ENCODE data around the gene P2RX4.
"Not testable (repeated sequence)": the region's sequence is repeated elsewhere in the genome, so short reads cannot be mapped to it uniquely, and the experiment has no call there.

Gene P2RX4

DNA sequence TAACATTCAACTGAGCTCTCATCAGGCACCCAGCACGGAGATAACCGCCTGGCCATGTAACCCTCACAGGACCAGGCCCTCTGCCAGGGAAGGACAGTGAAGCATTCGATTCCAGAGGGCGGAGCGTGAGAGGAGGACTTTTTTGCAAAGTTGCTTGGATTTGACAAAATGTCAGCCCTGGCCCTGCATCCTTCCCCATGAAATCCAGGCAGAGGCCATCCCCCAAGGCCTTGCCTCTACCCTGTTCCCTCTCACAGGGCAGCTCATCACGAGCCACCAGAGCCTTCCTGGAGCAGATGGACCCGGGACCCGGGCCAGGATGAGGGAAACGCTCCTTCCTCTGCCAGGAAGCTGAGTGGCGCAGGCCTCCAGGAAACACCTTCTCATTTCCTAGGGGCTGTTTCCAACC lies 69.6 kb downstream of the P2RX4 start:
- no peak for DNase-seq

DNA sequence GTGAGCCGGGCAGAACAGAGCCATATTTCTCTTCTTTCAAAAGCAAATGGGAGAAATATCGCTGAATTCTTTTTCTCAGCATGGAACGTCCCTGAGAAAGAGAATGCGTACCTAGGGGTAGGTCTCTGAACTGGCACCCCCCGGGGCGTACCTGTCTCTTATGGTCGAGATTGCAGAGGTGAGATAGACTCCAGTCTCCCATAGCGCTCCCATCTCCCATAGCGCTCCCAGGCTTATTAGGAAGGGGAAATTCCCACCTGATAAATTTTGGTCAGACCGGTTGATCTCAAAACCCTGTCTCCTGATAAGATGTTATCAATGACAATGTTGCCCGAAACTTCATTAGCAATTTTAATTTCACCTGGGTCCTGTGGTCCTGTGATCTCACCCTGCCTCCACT lies 70.6 kb downstream of the P2RX4 start:
- DNase-seq, result not testable (repeated sequence)

DNA sequence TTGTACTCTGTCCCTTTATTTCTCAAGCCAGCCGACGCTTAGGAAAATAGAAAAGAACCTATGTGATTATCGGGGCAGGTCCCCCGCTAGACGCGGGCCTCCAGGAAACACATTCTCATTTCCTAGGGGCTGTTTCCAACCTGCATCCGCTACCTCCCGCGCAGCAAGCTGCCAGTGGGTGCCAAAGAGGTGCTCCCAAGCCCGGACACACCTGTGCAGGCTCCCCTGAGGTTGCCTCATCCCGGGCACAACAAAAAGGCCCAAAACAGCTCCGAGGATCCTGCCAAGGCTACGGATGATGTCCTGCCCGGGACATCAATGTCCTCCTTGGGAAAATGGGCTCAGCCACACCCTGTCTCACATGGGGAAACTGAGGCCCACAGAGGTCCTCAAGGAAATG lies 71.2 kb downstream of the P2RX4 start:
- DNase-seq, result not testable (repeated sequence)

DNA sequence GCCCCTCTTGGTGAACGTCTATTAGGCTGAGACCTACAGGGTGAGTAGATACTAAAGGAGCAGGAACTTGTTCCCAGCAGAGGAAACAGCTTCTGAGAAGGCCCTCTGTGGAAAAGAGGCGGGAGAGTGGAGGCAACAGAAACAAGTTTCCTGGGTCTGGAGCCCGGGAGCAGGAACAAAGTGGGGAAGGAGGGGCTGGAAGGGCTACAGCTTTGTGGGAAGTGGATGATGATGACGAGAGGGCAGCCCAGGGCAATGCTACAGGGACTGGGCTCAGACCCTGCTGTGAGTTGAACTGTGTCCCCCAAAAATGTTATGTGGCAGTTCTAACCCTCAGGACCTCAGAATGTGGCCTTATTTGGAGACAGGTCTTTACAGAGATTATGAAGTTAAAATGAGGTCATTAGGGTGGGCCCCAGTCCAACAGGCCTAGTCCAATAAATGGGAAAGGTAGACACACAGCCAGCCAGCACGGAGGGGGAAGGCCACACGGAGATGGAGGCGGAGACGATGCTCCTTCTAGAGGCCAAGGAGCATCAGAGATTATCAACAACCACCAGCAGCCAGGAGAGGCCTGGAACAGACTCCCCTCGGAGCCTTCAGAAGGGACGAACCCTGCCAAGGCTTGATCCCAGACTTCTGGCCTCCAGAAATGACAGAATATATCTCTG lies 72.3 kb downstream of the P2RX4 start:
- DNase-seq, result no peak

DNA sequence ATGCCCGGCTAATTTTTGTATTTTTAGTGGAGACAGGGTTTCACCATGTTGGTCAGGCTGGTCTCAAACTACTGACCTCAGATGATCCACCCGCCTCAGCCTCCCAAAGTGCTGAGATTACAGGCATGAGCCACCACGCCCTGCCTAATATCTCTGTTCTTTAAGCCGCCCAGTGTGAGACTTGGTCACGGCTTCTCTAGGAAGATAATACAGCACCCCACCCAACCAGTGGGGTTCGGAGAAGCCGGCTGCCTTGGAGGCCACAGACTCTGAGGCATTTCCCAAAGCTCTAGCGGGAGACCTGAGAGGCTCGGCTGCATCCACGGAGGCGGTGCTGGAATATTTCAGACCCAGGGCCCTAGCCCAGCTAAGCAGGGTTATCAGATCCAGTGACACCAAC lies 73.0 kb downstream of the P2RX4 start:
- DNase-seq, result not testable (repeated sequence)

DNA sequence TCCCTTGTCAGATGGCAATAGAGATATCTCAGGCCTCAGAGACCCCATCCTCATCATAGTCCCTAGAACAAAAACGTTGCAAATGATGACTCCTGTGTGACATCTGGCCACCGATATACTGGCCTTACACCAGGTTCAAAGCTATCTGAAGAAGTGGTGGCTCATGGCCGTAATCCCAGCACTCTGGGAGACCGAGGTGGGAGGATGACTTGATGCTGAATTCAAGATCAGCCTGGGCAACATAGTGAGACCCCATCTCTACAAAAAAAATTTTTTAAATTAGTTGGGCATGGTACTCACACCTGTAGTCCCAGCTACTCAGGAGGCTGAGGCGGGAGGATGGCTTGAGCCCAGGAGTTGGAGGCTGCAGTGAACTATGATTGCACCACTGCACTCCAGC lies 73.5 kb downstream of the P2RX4 start:
- no peak for DNase-seq
